Natural killer cell (primary cell): Measurements from ENCODE around the gene HMX2. TPM values are rescaled to one million over a fixed set of nuclear protein-coding genes. Genes with fewer than 3 reads are reported as not detected.

Experiments used
- ATAC-seq, 3 donors: fragments of 150-1000 bp in 2 of 3; fragments of 200-7000 bp in 1 of 3; cut with Tn5 transposase; 1 replicate in 1 of 3; 2 replicates in 2 of 3; pipeline ENCODE4 v1.10.0; 2021; ENCODE audit warnings: mild to moderate bottlenecking in 2 of 3, moderate library complexity in 2 of 3
- DNase-seq, 2 donors: peaks; one replicate each; pipeline versions ENCODE4 v3.0.0 to v3.0.0-alpha.2; 2013 to 2021; ENCODE audit warnings: mixed read lengths in 1 of 2
- H3K27ac ChIP-seq: one replicate; pipeline ENCODE4 v1.5.1; 2013; ENCODE audit warnings: mild to moderate bottlenecking, low read length
- H3K27me3 ChIP-seq: one replicate; pipeline ENCODE4 v1.6.1; 2013; ENCODE audit warnings: low read length; ENCODE audit not compliant: control insufficient read depth, insufficient read depth
- H3K36me3 ChIP-seq: one replicate; pipeline ENCODE4 v1.6.1; 2013; ENCODE audit warnings: low read length; ENCODE audit not compliant: control insufficient read depth, insufficient read depth
- H3K4me1 ChIP-seq: one replicate; pipeline ENCODE4 v1.6.1; 2013; ENCODE audit warnings: low read length; ENCODE audit not compliant: control insufficient read depth, insufficient read depth
- H3K4me3 ChIP-seq: one replicate; pipeline ENCODE4 v1.5.1; 2013; ENCODE audit warnings: low read length
- H3K9me3 ChIP-seq: one replicate; pipeline ENCODE4 v1.6.1; 2013; ENCODE audit warnings: low read length; ENCODE audit not compliant: control insufficient read depth, insufficient read depth
- H3K27ac Mint-ChIP-seq, 2 donors: one replicate each; pipeline ENCODE4 v1.8.0; 2022; ENCODE audit warnings: mild to moderate bottlenecking in 2 of 2, mixed read lengths in 2 of 2, moderate library complexity in 1 of 2
- H3K27me3 Mint-ChIP-seq, 2 donors: one replicate each; pipeline ENCODE4 v1.8.0; 2022; ENCODE audit warnings: low read depth in 2 of 2, mixed read lengths in 2 of 2
- H3K36me3 Mint-ChIP-seq: one replicate; pipeline ENCODE4 v1.8.0; 2022; ENCODE audit warnings: mixed read lengths
- H3K4me1 Mint-ChIP-seq, 2 donors: one replicate each; pipeline ENCODE4 v1.8.0; 2022; ENCODE audit warnings: mixed read lengths in 2 of 2
- H3K4me3 Mint-ChIP-seq: one replicate; pipeline ENCODE4 v1.8.0; 2022; ENCODE audit warnings: mild to moderate bottlenecking, moderate library complexity, mixed read lengths
- H3K9me3 Mint-ChIP-seq, 2 donors: one replicate each; pipeline ENCODE4 v1.8.0; 2022; ENCODE audit warnings: mixed read lengths in 2 of 2
- CTCF ChIP-seq: fragments of 200-600 bp; IDR thresholded peaks from one replicate; pipeline ENCODE4 v1.8.0; 2022; ENCODE audit warnings: antibody characterized with exemption
- WGBS: methylation state at CpG from one replicate; pipeline ENCODE4 v1.1.7; 2013; ENCODE audit warnings: missing lambda C conversion rate; ENCODE audit not compliant: insufficient coverage; 5-methylcytosine and 5-hydroxymethylcytosine counted together
- intact Hi-C: fragments of 100-400 bp; cut with micrococcal nuclease; formaldehyde crosslinking; loops from one replicate; pipeline ENCODE4 v1.14.2; 2022
- total RNA-seq, 4 donors: library from RNA; stranded (reverse); fragments of 120-200 nt in 1 of 4; gene quantifications; one replicate each; pipeline versions ENCODE4 v1.2.3 to v1.2.4, GENCODE V29; 2013 to 2022

HMX2 gene
- total RNA-seq, 3 donors from 2014 or later (not counting 1 experiment from before 2014, with no cell fraction given), result not detected

- H3K4me3 ChIP-seq, result no peak overlapping the region
- H3K4me1 ChIP-seq, result peaks cover 42% of the 10 kb centered on the region
- TF ChIP-seq CTCF, result no peak
- Mint-ChIP-seq H3K27me3 (peaks cover 64 to 75% of the 10 kb centered on the region in 2 donors), H3K36me3 (no peaks in the 10 kb centered on the region), H3K9me3 (no peaks in the 10 kb centered on the region), H3K4me1 (peaks cover 20 to 28% of the 10 kb centered on the region in 2 donors), H3K27ac (peak overlapping the region in 1 of 2 donors; percentile 31), H3K4me3 (peak overlapping the region; percentile 77)
- H3K9me3 ChIP-seq, result peaks cover 6% of the 10 kb centered on the region
- intact Hi-C loops, result loop anchor here (10.0 kb wide), 1 partner anchor 828 kb away; no protein-coding TSS in a partner anchor
- no peak overlapping the region for H3K27ac ChIP-seq
- no peak for ATAC-seq
- WGBS, result 5% methylated on average over 83 of the region's 83 CpGs
- DNase-seq, result peak in 1 of 2 donors; percentile 46
- no peaks in the 10 kb centered on the region for H3K36me3 ChIP-seq
- H3K27me3 ChIP-seq, result peaks cover 72% of the 10 kb centered on the region
These were observed 10.9 kb upstream of the HMX2 start for GRCh38 chr10:123136806-123137642.

DNA sequence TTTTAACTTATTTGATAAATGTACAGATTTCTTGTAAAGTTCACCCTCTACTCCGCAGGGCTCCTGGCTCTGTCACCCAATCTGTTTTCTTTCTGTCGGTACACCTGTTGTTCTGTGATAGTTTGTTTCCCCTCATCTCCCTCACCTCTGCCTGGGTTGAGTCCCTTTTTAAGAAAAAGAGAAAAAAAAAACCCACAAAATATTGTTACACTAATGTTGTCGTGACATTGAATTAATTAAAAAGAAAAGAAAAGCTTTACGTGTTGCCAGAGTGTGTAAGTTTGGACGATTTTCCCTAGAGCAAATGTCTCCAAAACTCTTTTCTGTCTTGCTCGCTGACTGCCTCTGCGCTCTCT lies 8.8 kb upstream of the HMX2 start:
- Histone ChIP-seq H3K27me3 (peaks cover 71% of the 10 kb centered on the region), H3K27ac (no peak overlapping the region), H3K4me1 (peaks cover 39% of the 10 kb centered on the region), H3K9me3 (peaks cover 6% of the 10 kb centered on the region), H3K4me3 (no peak overlapping the region), H3K36me3 (no peaks in the 10 kb centered on the region)
- TF ChIP-seq CTCF, result no peak
- DNase-seq (no peak), ATAC-seq (no peak)
- Mint-ChIP-seq H3K9me3 (no peaks in the 10 kb centered on the region), H3K4me1 (peaks cover 9 to 14% of the 10 kb centered on the region in 2 donors), H3K27ac (no peak overlapping the region), H3K4me3 (peak overlapping the region; percentile 29), H3K27me3 (peaks cover 66 to 75% of the 10 kb centered on the region in 2 donors), H3K36me3 (no peaks in the 10 kb centered on the region)
- WGBS, result 12% methylated on average over 4 of the region's 7 CpGs
- intact Hi-C loops, result loop anchor here (10.0 kb wide), 1 partner anchor 826 kb away; no protein-coding TSS in a partner anchor

- ATAC-seq, result no peak
- Histone ChIP-seq H3K4me1 (peaks cover 34% of the 10 kb centered on the region), H3K9me3 (peaks cover 3% of the 10 kb centered on the region), H3K4me3 (no peak overlapping the region), H3K27ac (no peak overlapping the region), H3K36me3 (no peaks in the 10 kb centered on the region), H3K27me3 (peaks cover 71% of the 10 kb centered on the region)
- Mint-ChIP-seq H3K4me1 (peaks cover 9 to 12% of the 10 kb centered on the region in 2 donors), H3K36me3 (no peaks in the 10 kb centered on the region), H3K4me3 (peak overlapping the region; percentile 29), H3K27me3 (peaks cover 66 to 75% of the 10 kb centered on the region in 2 donors), H3K9me3 (no peaks in the 10 kb centered on the region), H3K27ac (no peak overlapping the region)
- no peak for TF ChIP-seq CTCF
- DNase-seq, result peak in 1 of 2 donors; percentile 19
- intact Hi-C loops, result loop anchor here (10.0 kb wide), 1 partner anchor 825 kb away; no protein-coding TSS in a partner anchor
- WGBS, result 11% methylated on average over 32 of the region's 32 CpGs
These were observed 8.3 kb upstream of the HMX2 start for GRCh38 chr10:123139521-123140163.
